Body of pancreas (tissue), 4 donors: ENCODE data around the gene SLC26A4. TPM values are rescaled to one million over a fixed set of nuclear protein-coding genes. Genes with fewer than 3 reads are reported as not detected.

Experiments
- ATAC-seq: fragments of 150-250 bp; one replicate; pipeline ENCODE4 v1.9.1; 2016
- DNase-seq, 4 donors: peaks; one replicate each; pipeline ENCODE4 v3.0.0-alpha.2; 2019
- H3K27ac ChIP-seq, 4 donors: fragments of 200-600 bp; sonication (generic); 1 replicate in 3 of 4; 2 replicates in 1 of 4; pipeline versions ENCODE4 v1.5.1 to v1.6.1; 2016 to 2019; ENCODE audit warnings: mild to moderate bottlenecking in 1 of 4, mixed read lengths in 1 of 4, moderate library complexity in 1 of 4
- H3K27me3 ChIP-seq, 2 donors: fragments of 200-600 bp; sonication (generic); one replicate each; pipeline ENCODE4 v1.6.0; 2016; ENCODE audit warnings: mild to moderate bottlenecking in 1 of 2
- H3K36me3 ChIP-seq, 2 donors: fragments of 200-600 bp; sonication (generic); replicated peaks in 1 of 2; 2 replicates each; pipeline ENCODE4 v1.5.1; 2016; ENCODE audit warnings: low read depth in 2 of 2; ENCODE audit not compliant: insufficient read depth in 1 of 2
- H3K4me1 ChIP-seq: fragments of 200-600 bp; sonication (generic); one replicate; pipeline ENCODE4 v1.6.0; 2016
- H3K4me3 ChIP-seq, 2 donors: fragments of 200-600 bp; sonication (generic); 1 replicate in 1 of 2; 2 replicates in 1 of 2; pipeline ENCODE4 v1.5.1; 2016 to 2019
- H3K9me3 ChIP-seq, 3 donors: fragments of 200-600 bp; sonication (generic); 1 replicate in 2 of 3; 2 replicates in 1 of 3; pipeline ENCODE4 v1.5.1; 2016
- POLR2A ChIP-seq, 3 donors: fragments of 450-650 bp; IDR thresholded peaks; one replicate each; pipeline ENCODE4 v1.6.1; 2016; ENCODE audit warnings: antibody characterized with exemption in 3 of 3, mild to moderate bottlenecking in 2 of 3
- WGBS, 2 donors: methylation state at CpG; one replicate each; pipeline ENCODE4 v1.1.5; 2017; 5-methylcytosine and 5-hydroxymethylcytosine counted together
- intact Hi-C: fragments of 100-400 bp; cut with DNase I; formaldehyde crosslinking; loops from one replicate; pipeline ENCODE4 v1.15.1; 2023
- total RNA-seq, 2 donors: library from RNA; depleted of rRNA; stranded (reverse); fragments of >200 nt; gene quantifications; one replicate each; pipeline ENCODE4 v1.1.0, GENCODE V29; 2016
- TF ChIP-seq, protein P1 (sequence below), 7 experiments: fragments of 450-650 bp in 4 of 7; fragments of 200-600 bp in 3 of 7; sonication (generic) in 3 of 7; IDR thresholded peaks; one replicate each; pipeline ENCODE4 v1.5.1; 2016 to 2019; ENCODE audit warnings: antibody characterized with exemption in 7 of 7

Gene SLC26A4
- total RNA-seq, result under 1 TPM; 0.26 to 0.33 TPM

DNA sequence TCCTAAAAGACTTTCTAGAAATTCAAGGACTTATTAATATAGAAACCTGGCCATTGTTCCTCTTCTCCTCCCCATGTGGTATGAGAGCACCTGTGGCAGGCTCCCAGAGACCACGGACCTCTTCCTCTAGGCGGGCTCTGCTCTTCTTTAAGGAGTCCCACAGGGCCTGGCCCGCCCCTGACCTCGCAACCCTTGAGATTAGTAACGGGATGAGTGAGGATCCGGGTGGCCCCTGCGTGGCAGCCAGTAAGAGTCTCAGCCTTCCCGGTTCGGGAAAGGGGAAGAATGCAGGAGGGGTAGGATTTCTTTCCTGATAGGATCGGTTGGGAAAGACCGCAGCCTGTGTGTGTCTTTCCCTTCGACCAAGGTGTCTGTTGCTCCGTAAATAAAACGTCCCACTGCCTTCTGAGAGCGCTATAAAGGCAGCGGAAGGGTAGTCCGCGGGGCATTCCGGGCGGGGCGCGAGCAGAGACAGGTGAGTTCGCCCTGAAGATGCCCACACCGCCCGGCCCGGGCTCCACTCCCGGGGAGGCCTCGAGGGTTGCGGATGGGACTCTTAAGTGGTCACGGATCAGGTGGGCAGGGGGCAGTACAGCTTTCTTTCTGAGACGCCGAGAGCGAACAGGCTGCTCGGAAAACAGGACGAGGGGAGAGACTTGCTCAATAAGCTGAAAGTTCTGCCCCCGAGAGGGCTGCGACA is at the start of gene SLC26A4:
Gene SLC26A4, plus strand, starts transcription at position 448 of the 700 bp plus-strand sequence. CDS start 814 bp downstream, outside the sequence.
- intact Hi-C loops, result no loop called here
- TF ChIP-seq POLR2A (IDR thresholded peaks at IDR 0.05), result no peak
- TF ChIP-seq, protein P1, sequence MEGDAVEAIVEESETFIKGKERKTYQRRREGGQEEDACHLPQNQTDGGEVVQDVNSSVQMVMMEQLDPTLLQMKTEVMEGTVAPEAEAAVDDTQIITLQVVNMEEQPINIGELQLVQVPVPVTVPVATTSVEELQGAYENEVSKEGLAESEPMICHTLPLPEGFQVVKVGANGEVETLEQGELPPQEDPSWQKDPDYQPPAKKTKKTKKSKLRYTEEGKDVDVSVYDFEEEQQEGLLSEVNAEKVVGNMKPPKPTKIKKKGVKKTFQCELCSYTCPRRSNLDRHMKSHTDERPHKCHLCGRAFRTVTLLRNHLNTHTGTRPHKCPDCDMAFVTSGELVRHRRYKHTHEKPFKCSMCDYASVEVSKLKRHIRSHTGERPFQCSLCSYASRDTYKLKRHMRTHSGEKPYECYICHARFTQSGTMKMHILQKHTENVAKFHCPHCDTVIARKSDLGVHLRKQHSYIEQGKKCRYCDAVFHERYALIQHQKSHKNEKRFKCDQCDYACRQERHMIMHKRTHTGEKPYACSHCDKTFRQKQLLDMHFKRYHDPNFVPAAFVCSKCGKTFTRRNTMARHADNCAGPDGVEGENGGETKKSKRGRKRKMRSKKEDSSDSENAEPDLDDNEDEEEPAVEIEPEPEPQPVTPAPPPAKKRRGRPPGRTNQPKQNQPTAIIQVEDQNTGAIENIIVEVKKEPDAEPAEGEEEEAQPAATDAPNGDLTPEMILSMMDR (IDR thresholded peaks at IDR 0.05), result no peak
- DNase-seq, result peak in 3 of 4 donors; percentile 2 to 12 (median 9)
- Histone ChIP-seq H3K27me3 (peaks cover 0 to 6% of the 10 kb centered on the region in 2 donors), H3K36me3 (no peaks in the 10 kb centered on the region), H3K4me1 (peaks cover 21% of the 10 kb centered on the region), H3K9me3 (no peaks in the 10 kb centered on the region), H3K4me3 (peak within 1 kb of the TSS; percentile 3 to 34), H3K27ac (no peak within 1 kb of the TSS)
- WGBS, 2 donors, result 9 to 16% methylated on average over 24 to 37 of the region's 37 CpGs
- ATAC-seq, result no peak

DNA sequence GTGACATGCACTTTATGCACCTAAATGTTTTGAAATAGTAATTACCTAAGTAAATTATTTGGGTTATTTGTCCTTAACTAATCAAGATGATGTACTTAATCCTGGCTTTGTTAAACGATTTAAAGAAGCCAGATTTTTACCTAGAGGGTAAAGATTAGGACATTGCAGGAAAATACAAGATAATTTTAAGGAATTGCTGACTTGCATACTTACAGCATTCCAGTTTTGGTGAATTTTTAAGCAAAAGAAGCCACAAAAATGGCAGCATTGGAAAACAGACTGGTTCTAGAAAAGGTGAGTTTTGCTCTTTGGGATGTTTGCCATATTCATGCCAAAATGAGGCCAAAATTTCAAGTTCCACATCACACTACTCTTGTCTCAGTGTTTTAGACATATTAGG is 47.2 kb upstream of the SLC26A4 start:
- intact Hi-C loops, result no loop called here
- TF ChIP-seq POLR2A (IDR thresholded peaks at IDR 0.05), result no peak
- TF ChIP-seq, protein P1 (IDR thresholded peaks at IDR 0.05), result no peak
- H3K9me3 ChIP-seq, result no peaks in the 10 kb centered on the region
- H3K27ac ChIP-seq, result no peak overlapping the region
- WGBS, 2 donors, result 90 to 93% methylated on average over 1 of the region's 1 CpG
- peaks cover 0 to 5% of the 10 kb centered on the region in 2 donors for H3K36me3 ChIP-seq
- DNase-seq (no peak), ATAC-seq (no peak)
- H3K4me3 ChIP-seq, result no peak overlapping the region
- peaks cover 5% of the 10 kb centered on the region for H3K4me1 ChIP-seq
- H3K27me3 ChIP-seq, result no peaks in the 10 kb centered on the region

DNA sequence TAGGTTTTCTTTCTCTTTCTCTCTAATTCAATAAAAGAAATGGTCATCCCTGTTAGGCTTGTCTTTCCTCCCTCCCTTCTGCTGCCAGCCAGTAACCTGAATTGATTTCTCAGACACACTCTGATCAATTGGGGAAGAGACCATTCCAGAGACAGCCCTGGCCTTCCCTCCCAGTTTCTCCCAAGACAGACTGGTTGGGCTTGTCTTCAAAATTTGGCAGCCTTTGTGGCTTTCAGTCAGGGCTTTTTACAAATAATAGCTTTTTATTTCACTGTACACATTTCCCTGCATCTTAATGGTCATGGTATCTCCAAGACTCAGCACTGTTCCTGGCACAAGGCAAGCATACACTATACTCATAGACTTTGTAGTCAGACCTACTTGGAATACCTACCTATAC is 46.7 kb upstream of the SLC26A4 start:
- Histone ChIP-seq H3K36me3 (peaks cover 0 to 5% of the 10 kb centered on the region in 2 donors), H3K4me3 (no peak overlapping the region), H3K9me3 (no peaks in the 10 kb centered on the region), H3K4me1 (peaks cover 5% of the 10 kb centered on the region), H3K27ac (no peak overlapping the region), H3K27me3 (no peaks in the 10 kb centered on the region)
- intact Hi-C loops, result no loop called here
- ATAC-seq, result no peak
- TF ChIP-seq POLR2A (IDR thresholded peaks at IDR 0.05), result no peak
- TF ChIP-seq, protein P1 (IDR thresholded peaks at IDR 0.05), result no peak
- no peak for DNase-seq

DNA sequence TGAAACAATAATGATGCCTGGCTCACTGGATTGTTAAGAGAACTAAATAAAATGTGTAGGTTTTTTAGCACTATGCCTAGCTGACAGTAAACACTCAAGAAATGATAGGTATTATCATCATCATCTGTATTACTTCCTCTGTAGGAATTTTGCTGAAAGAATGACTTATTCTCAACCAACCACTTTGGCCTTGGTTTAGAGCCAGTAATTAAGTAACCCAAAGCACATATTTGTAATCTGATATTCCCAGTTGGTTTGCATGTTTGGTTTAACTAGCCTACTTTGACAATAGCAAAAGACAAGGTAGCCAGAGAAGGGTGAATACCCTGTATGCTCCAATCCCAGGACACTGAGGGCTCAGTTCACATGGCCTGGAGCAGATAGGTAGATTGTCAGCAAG is 46.2 kb upstream of the SLC26A4 start:
- intact Hi-C loops, result no loop called here
- no peak for TF ChIP-seq POLR2A (IDR thresholded peaks at IDR 0.05)
- TF ChIP-seq, protein P1 (IDR thresholded peaks at IDR 0.05), result no peak
- Histone ChIP-seq H3K27ac (no peak overlapping the region), H3K4me1 (peaks cover 5% of the 10 kb centered on the region), H3K36me3 (peaks cover 0 to 5% of the 10 kb centered on the region in 2 donors), H3K9me3 (no peaks in the 10 kb centered on the region), H3K4me3 (no peak overlapping the region), H3K27me3 (no peaks in the 10 kb centered on the region)
- no peak for DNase-seq
- no peak for ATAC-seq
